HepG2 (cell line): ENCODE measurements around the gene NDST1. TPM values are rescaled to one million over a fixed set of nuclear protein-coding genes. Genes with fewer than 3 reads are reported as not detected.

Source experiments
- ADNP ChIP-seq: sonication (generic); formaldehyde crosslinking; IDR thresholded peaks from 2 replicates; pipeline ENCODE4 v1.4.0; 2020; ENCODE audit warnings: missing genetic modification reagents
- HOXA9 ChIP-seq: sonication (generic); formaldehyde crosslinking; IDR thresholded peaks from 2 replicates; pipeline ENCODE4 v1.8.1; 2022; ENCODE audit warnings: missing genetic modification reagents, mild to moderate bottlenecking, moderate library complexity, borderline replicate concordance
- IKZF5 ChIP-seq: IDR thresholded peaks from 2 replicates; pipeline ENCODE4 v1.6.1; 2018; ENCODE audit warnings: missing genetic modification reagents, mild to moderate bottlenecking, missing compliant biosample characterization
- MTF2 ChIP-seq: sonication (generic); formaldehyde crosslinking; IDR thresholded peaks from 2 replicates; pipeline ENCODE4 v1.5.0; 2020; ENCODE audit warnings: missing genetic modification reagents, borderline replicate concordance
- POGK ChIP-seq: sonication (generic); formaldehyde crosslinking; conservative IDR thresholded peaks from 2 replicates; pipeline ENCODE4 v1.8.0; 2022; ENCODE audit warnings: mild to moderate bottlenecking, moderate library complexity, missing genetic modification reagents
- POLR2AphosphoS5 ChIP-seq: IDR thresholded peaks from 2 replicates; pipeline ENCODE4 v1.6.1; 2012; ENCODE audit warnings: low read depth, low read length
- PRDM4 ChIP-seq: sonication (generic); formaldehyde crosslinking; IDR thresholded peaks from 2 replicates; pipeline ENCODE4 v1.9.0; 2021; ENCODE audit warnings: missing genetic modification reagents, borderline replicate concordance
- RARG ChIP-seq: sonication (generic); formaldehyde crosslinking; IDR thresholded peaks from 2 replicates; pipeline ENCODE4 v1.4.0; 2020; ENCODE audit warnings: low read depth, mild to moderate bottlenecking, missing genetic modification reagents
- SMAD3 ChIP-seq: sonication (generic); formaldehyde crosslinking; IDR thresholded peaks from 2 replicates; pipeline ENCODE4 v1.4.0; 2020; ENCODE audit warnings: missing genetic modification reagents
- TAF1 ChIP-seq: sonication (generic); formaldehyde crosslinking; IDR thresholded peaks from 2 replicates; pipeline ENCODE4 v1.4.0; 2020; ENCODE audit warnings: missing genetic modification reagents
- TFAP4 ChIP-seq: sonication (generic); IDR thresholded peaks from 2 replicates; pipeline ENCODE4 v1.6.1; 2016; ENCODE audit warnings: low read depth, borderline replicate concordance
- ZBTB39 ChIP-seq: sonication (generic); formaldehyde crosslinking; IDR thresholded peaks from 2 replicates; pipeline ENCODE4 v1.5.0; 2020; ENCODE audit warnings: missing genetic modification reagents
- ZNF24 ChIP-seq: fragments of 450-650 bp; IDR thresholded peaks from 2 replicates; pipeline ENCODE4 v1.6.1; 2017; ENCODE audit warnings: antibody characterized with exemption, mild to moderate bottlenecking
- ZNF317 ChIP-seq: sonication (generic); formaldehyde crosslinking; IDR thresholded peaks from 2 replicates; pipeline ENCODE4 v1.5.0; 2020; ENCODE audit warnings: mild to moderate bottlenecking, missing genetic modification reagents
- ZNF530 ChIP-seq: sonication (generic); formaldehyde crosslinking; IDR thresholded peaks from 2 replicates; pipeline ENCODE4 v1.5.0; 2020; ENCODE audit warnings: low read depth, mild to moderate bottlenecking, missing genetic modification reagents
- ZNF558 ChIP-seq: sonication (generic); formaldehyde crosslinking; IDR thresholded peaks from 2 replicates; pipeline ENCODE4 v1.9.0; 2022; ENCODE audit warnings: mild to moderate bottlenecking, missing genetic modification reagents, borderline replicate concordance
- ZNF713 ChIP-seq: sonication (generic); formaldehyde crosslinking; IDR thresholded peaks from 2 replicates; pipeline ENCODE4 v1.4.0; 2020; ENCODE audit warnings: mild to moderate bottlenecking, missing genetic modification reagents
- ZNF883 ChIP-seq: sonication (generic); formaldehyde crosslinking; IDR thresholded peaks from 2 replicates; pipeline ENCODE4 v1.5.1; 2020; ENCODE audit warnings: mild to moderate bottlenecking, missing genetic modification reagents; ENCODE audit errors: not compliant biosample characterization
- ZXDC ChIP-seq: sonication (generic); formaldehyde crosslinking; IDR thresholded peaks from 2 replicates; pipeline ENCODE4 v1.5.0; 2020; ENCODE audit warnings: mild to moderate bottlenecking, missing genetic modification reagents
- polyA plus RNA-seq, 8 experiments: library from polyadenylated mRNA; depleted of rRNA in 3 of 8; stranded (reverse) in 7 of 8; unstranded in 1 of 8; fragments of >200 nt; fragmentation: Illumina TruSeq in 4 of 8; extraction: Trizol in 4 of 8; gene quantifications; 2 replicates each; pipeline versions ENCODE4 v1.2.1 to v1.2.3, GENCODE V29; 2011 to 2016; ENCODE audit warnings: low read depth in 4 of 8, missing spikeins in 1 of 8, mixed read lengths in 1 of 8; ENCODE audit not compliant: insufficient read depth in 1 of 8
- total RNA-seq, 5 experiments: library from RNA; depleted of rRNA; stranded (reverse); fragments of >200 nt; fragmentation: Illumina TruSeq; extraction: Trizol; gene quantifications; 2 replicates each; pipeline ENCODE4 v1.2.3, GENCODE V29; 2016; ENCODE audit warnings: low read depth in 1 of 5

Gene NDST1
- total and polyA plus RNA-seq, 2 of the 13 experiments (the other 11 are each of a cell fraction or from before 2014, with no cell fraction given), result 23.8 to 26.2 TPM

GRCh38 chr5:150521939-150522503, 14.1 kb downstream of the NDST1 start (continued):
- TF ChIP-seq PRDM4 (CRISPR knock-in tag) (no peak), RARG (CRISPR knock-in tag) (no peak), SMAD3 (CRISPR knock-in tag) (no peak), ZBTB39 (CRISPR knock-in tag) (no peak; the same call in 1 of the 2 replicates), IKZF5 (no peak), ZNF530 (CRISPR knock-in tag) (no peak), HOXA9 (no peak), ZNF558 (CRISPR knock-in tag) (no peak), ZNF317 (CRISPR knock-in tag) (no peak), ZNF713 (CRISPR knock-in tag) (no peak), ADNP (CRISPR knock-in tag) (peak; percentile 92; the same call in 1 of the 2 replicates), POGK (CRISPR knock-in tag) (no peak), TFAP4 (no peak), MTF2 (CRISPR knock-in tag) (no peak), ZNF883 (CRISPR knock-in tag) (peak; percentile 5), TAF1 (CRISPR knock-in tag) (peak; percentile 5; the same call in 1 of the 2 replicates), ZNF24 (peak; percentile 27; the same call in 1 of the 2 replicates), POLR2AphosphoS5 (no peak), ZXDC (CRISPR knock-in tag) (no peak)
